Pancreas (tissue), 10 donors: ENCODE results near the gene DIP2C. TPM values are rescaled to one million over a fixed set of nuclear protein-coding genes. Genes with fewer than 3 reads are reported as not detected.

ENCODE experiments used
- ATAC-seq, 4 donors: fragments of 200-7000 bp; cut with Tn5 transposase; one replicate each; pipeline versions ENCODE4 v1.8.0 to v1.9.1; 2020; ENCODE audit warnings: mild to moderate bottlenecking in 4 of 4, moderate library complexity in 4 of 4
- DNase-seq, 6 donors: peaks; one replicate each; pipeline ENCODE4 v3.0.0-alpha.2; 2020
- FAIRE-seq: peaks from 2 replicates; lab custom pipeline; 2012; peaks lifted over from hg19 to GRCh38; lab: Jason Lieb, UNC
- H3K27ac ChIP-seq, 4 donors: fragments of 200-600 bp; sonication (generic); 1 replicate in 3 of 4; 2 replicates in 1 of 4; pipeline versions ENCODE4 v1.5.0 to v1.8.0; 2020
- H3K27me3 ChIP-seq, 4 donors: fragments of 200-600 bp; one replicate each; pipeline ENCODE4 v1.8.0; 2021
- H3K36me3 ChIP-seq, 3 donors: fragments of 200-600 bp; sonication (generic) in 1 of 3; one replicate each; pipeline versions ENCODE4 v1.5.0 to v1.8.0; 2020 to 2021
- H3K4me1 ChIP-seq, 3 donors: fragments of 200-600 bp; one replicate each; pipeline ENCODE4 v1.8.0; 2021
- H3K4me3 ChIP-seq, 4 donors: fragments of 200-600 bp; sonication (generic) in 2 of 4; one replicate each; pipeline versions ENCODE4 v1.5.0 to v1.8.0; 2020 to 2021
- H3K9me3 ChIP-seq, 4 donors: fragments of 200-600 bp; one replicate each; pipeline ENCODE4 v1.8.0; 2021
- CTCF ChIP-seq, 4 donors: fragments of 200-600 bp; sonication (generic) in 3 of 4; IDR thresholded peaks; one replicate each; pipeline versions ENCODE4 v1.5.0 to v1.8.0; 2021; ENCODE audit warnings: antibody characterized with exemption in 4 of 4
- WGBS, 2 donors: extraction: QIAGEN DNeasy Blood & Tissue Kit; methylation state at CpG; one replicate each; pipeline ENCODE4 v1.1.7; 2013; 5-methylcytosine and 5-hydroxymethylcytosine counted together
- intact Hi-C, 3 donors: fragments of 100-400 bp; cut with DNase I; formaldehyde crosslinking; loops; one replicate each; pipeline versions ENCODE4 v1.11.1 to v1.14.2; 2022
- polyA plus RNA-seq, 2 donors: library from polyadenylated mRNA; stranded (reverse); fragments of 200-250 nt; gene quantifications; one replicate each; pipeline ENCODE4 v1.2.3, GENCODE V29; 2013
- total RNA-seq, 6 donors: library from RNA; stranded (reverse); fragmentation: NEBNext Ultra II Directional in 4 of 6; extraction: Animal tissue kit (Norgen Biotek cat#: 25700) in 4 of 6; gene quantifications; one replicate each; pipeline versions ENCODE4 v1.2.1 to v1.2.4, GENCODE V29; 2021 to 2023
- donor health status: healthy with polysubstance abuse.
- donor health status: DM: no; HTN: no; CAD: no; lungs with moderate emphysema.
- donor health status: DM: no; HTN: no; CAD: no.
- donor health status: control.
- donor health status: control.
- donor health status: Bipolar disorder and iron deficiency.
- donor health status: DM: yes; HTN: yes; CAD: no.
- donor health status: DM: no; HTN: no; CAD: no.
- donor health status: DM: no; HTN: no; CAD: no.
- donor health status: DM: yes; HTN: yes; CAD: no.

The DIP2C gene
- total and polyA plus RNA-seq, 8 donors: 4.3 to 11.8 (median 7.3) TPM

DNA sequence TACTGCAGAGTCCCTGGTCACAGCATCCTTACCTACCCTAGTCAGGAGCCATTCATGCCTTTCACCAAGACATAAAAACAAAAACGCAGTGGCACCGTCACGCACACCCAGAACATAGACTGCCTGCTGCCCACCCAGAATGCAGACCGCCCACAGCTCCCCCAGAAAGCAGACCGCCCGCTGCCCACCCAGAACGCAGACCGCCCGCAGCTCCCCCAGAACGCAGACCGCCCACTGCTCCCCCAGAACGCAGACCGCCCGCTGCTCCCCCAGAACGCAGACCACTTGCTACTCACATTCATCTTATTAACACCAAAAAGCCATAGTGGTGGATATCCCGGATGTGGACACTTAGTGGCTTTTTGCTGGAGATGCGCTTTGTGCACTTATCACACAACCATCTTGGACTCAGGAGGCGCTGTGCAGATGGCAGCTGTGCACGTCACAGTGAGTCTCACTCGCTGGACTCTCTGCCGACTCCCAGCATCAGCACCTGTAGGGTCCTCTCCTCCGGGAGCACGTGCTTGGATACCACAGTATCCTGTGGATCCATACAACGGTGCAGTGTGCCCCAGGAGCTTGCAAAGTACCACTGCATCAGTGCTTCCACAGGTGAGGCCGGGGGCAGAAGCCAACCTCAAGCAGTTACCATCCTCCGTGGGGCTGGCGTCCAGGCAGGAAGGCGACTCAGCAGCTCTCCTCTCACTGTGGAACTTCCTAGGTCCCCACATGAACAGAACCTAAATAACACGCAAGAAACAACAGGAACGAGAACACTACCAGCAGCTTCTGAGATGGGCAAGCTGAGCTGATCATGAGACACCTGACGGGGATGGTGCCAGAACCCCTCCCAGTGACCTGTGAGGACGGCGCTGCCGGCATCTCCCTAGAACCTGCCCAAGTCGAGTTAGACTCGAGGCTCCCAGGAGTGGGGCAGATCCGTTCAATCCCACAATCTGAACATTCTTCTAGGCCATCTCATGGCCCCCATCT is 161.0 kb downstream of the DIP2C start:
- Histone ChIP-seq H3K27ac (no peak overlapping the region), H3K27me3 (no peaks in the 10 kb centered on the region)
- intact Hi-C loops: no loop called here

GRCh38 chr10:527416-527815 is 162.1 kb downstream of the DIP2C start:
- H3K36me3 ChIP-seq: no peaks in the 10 kb centered on the region
- no peaks in the 10 kb centered on the region for H3K27me3 ChIP-seq
- no peak overlapping the region for H3K27ac ChIP-seq
- H3K9me3 ChIP-seq: no peaks in the 10 kb centered on the region
- H3K4me3 ChIP-seq: no peak overlapping the region
- no peaks in the 10 kb centered on the region for H3K4me1 ChIP-seq
- no peak for TF ChIP-seq CTCF (IDR thresholded peaks at IDR 0.05)
- intact Hi-C loops: no loop called here
- WGBS, 2 donors: 41 to 42% methylated on average over 1 of the region's 1 CpG
- no peak for FAIRE-seq
- DNase-seq: no peak
- no peak for ATAC-seq

More for the DNA sequence above, 161.0 kb downstream of the DIP2C start:
- Histone ChIP-seq H3K4me1 (peaks cover 0 to 7% (median 5%) of the 10 kb centered on the region in 3 donors), H3K4me3 (no peak overlapping the region), H3K36me3 (no peaks in the 10 kb centered on the region), H3K9me3 (no peaks in the 10 kb centered on the region)
- ATAC-seq (no peak), FAIRE-seq (no peak), DNase-seq (no peak)
- TF ChIP-seq CTCF (IDR thresholded peaks at IDR 0.05): no peak
- 92 to 94% methylated on average over 37 of the region's 37 CpGs for WGBS, 2 donors

DNA sequence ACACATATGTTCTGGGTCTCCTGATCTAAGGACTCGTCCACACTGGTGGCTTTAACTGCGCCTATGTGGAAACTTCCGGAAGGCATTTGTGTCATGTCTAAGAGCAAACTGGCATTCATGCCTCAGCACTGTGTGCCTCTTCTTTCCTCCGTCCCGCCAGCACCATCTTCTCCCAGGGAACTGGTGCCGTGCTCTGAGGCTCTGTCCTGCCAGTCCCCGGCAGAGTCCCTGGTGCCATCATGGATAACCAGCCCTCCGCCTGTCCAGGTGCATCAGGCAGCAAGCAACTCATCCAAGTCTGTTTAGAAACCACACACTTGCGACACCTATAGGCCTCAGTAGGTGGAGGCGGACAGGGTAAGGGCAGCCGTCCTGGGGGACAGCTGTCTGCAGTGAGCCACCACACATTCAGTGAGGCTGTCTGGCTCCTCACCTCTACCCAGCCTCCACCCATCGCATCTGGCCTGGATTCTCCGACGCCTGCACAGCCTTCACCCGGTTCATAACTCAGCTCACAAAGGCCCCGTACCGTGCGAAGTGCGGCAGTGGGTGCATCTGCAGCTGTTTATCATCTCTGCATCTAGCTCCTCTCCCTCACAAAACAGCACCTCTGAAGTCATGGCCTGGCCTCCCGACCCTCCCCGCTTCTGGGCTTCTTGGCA is 162.7 kb downstream of the DIP2C start:
- ATAC-seq (peak in 1 of 4 donors; percentile 13), FAIRE-seq (no peak), DNase-seq (no peak)
- intact Hi-C loops: no loop called here
- Histone ChIP-seq H3K4me1 (no peaks in the 10 kb centered on the region), H3K27ac (no peak overlapping the region), H3K9me3 (no peaks in the 10 kb centered on the region), H3K4me3 (no peak overlapping the region), H3K27me3 (no peaks in the 10 kb centered on the region), H3K36me3 (no peaks in the 10 kb centered on the region)
- WGBS, 2 donors: 93% methylated on average over 21 of the region's 21 CpGs
- TF ChIP-seq CTCF (IDR thresholded peaks at IDR 0.05): no peak

GRCh38 chr10:525565-526315 is 163.7 kb downstream of the DIP2C start:
- DNase-seq (no peak), FAIRE-seq (no peak), ATAC-seq (peak in 3 of 4 donors; percentile 15 to 59 (median 50))
- H3K9me3 ChIP-seq: no peaks in the 10 kb centered on the region
- H3K4me1 ChIP-seq: no peaks in the 10 kb centered on the region
- no peaks in the 10 kb centered on the region for H3K36me3 ChIP-seq
- no peak for TF ChIP-seq CTCF (IDR thresholded peaks at IDR 0.05)
- H3K27ac ChIP-seq: no peak overlapping the region
- no peaks in the 10 kb centered on the region for H3K27me3 ChIP-seq
- 88 to 91% methylated on average over 17 of the region's 17 CpGs for WGBS, 2 donors
- no peak overlapping the region for H3K4me3 ChIP-seq
- intact Hi-C loops: no loop called here
